GM19467 (cell line): ENCODE measurements around the gene FGF21.
"Not testable (repeated sequence)": the region's sequence is repeated elsewhere in the genome, so short reads cannot be mapped to it uniquely, and the experiment has no call there.

Experiments
- ATAC-seq: cut with Tn5 transposase; IDR thresholded peaks from one replicate; pipeline ENCODE4 v1.9.1; 2021; ENCODE audit warnings: mild to moderate bottlenecking, moderate library complexity; ENCODE audit not compliant: unreplicated experiment

The FGF21 gene

GRCh38 chr19:48786422-48786821 lies 31.1 kb downstream of the FGF21 start:
- ATAC-seq = not testable (repeated sequence)

GRCh38 chr19:48787331-48787730 lies 32.0 kb downstream of the FGF21 start:
- ATAC-seq = not testable (repeated sequence)

- ATAC-seq = no peak
Measured at GRCh38 chr19:48793271-48793670, 37.9 kb downstream of the FGF21 start.

GRCh38 chr19:48794291-48794690 lies 39.0 kb downstream of the FGF21 start:
- no peak for ATAC-seq

GRCh38 chr19:48795055-48795684 lies 39.8 kb downstream of the FGF21 start:
- ATAC-seq = peak; percentile 79

- no peak for ATAC-seq
Measured at GRCh38 chr19:48795685-48796070, 40.4 kb downstream of the FGF21 start.

- no peak for ATAC-seq
Measured at GRCh38 chr19:48796298-48797083, 41.2 kb downstream of the FGF21 start.

- no peak for ATAC-seq
Measured at GRCh38 chr19:48797103-48797502, 41.8 kb downstream of the FGF21 start.

GRCh38 chr19:48798937-48799336 lies 43.6 kb downstream of the FGF21 start:
- ATAC-seq = no peak

GRCh38 chr19:48799358-48800300 lies 44.3 kb downstream of the FGF21 start:
- ATAC-seq = no peak

- no peak for ATAC-seq
Measured at GRCh38 chr19:48802623-48803022, 47.3 kb downstream of the FGF21 start.

GRCh38 chr19:48804496-48804895 lies 49.2 kb downstream of the FGF21 start:
- ATAC-seq = no peak

- no peak for ATAC-seq
Measured at GRCh38 chr19:48805452-48805851, 50.1 kb downstream of the FGF21 start.

GRCh38 chr19:48806518-48806817 lies 51.1 kb downstream of the FGF21 start:
- ATAC-seq = no peak

- ATAC-seq = no peak
Measured at GRCh38 chr19:48806818-48807589, 51.7 kb downstream of the FGF21 start.

GRCh38 chr19:48807590-48808308 lies 52.4 kb downstream of the FGF21 start:
- ATAC-seq = no peak
